ENCODE data around the gene MAML2. TPM values are rescaled to one million over a fixed set of nuclear protein-coding genes. Genes with fewer than 3 reads are reported as not detected.

The MAML2 gene
- total and polyA plus RNA-seq, 9 of the 15 experiments (the other 6 are each of a cell fraction or from before 2014, with no cell fraction given): 0.79 to 6.8 (median 4.8) TPM

DNA sequence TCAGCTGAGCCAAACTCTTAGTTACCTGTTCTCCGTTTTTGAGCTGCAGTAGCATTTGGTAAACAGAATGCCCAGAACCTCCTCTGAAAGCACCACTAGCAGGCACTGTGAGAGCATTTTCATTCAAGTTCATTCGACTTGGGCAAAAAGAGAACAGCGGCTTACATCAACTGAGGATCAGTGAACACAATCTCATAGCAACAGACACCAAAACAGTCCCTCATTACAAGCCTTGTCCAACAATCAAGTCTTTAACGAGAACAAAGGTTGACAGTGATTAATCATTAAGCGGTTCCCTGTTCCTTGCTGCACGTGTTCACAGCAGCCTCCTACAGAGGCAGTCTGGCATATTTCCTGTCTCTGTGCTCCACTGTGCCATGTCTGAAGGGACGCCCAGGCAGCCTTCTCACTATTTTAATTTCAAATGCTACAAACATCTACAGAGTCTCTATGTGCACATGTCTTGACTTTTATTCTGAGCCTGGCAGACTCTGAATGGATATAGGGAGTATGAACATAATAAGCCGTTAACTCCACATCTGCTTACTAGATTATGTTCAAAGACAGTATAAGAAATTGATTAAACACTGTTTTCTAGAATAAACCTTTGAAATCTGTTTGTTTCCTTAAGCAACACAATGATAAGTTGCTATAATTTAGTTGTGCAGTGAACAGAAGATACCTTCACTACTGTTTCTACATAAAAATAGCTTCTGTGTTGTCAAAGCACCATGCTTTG is 330.7 kb downstream of the MAML2 start (continued):
- TF ChIP-seq ZBTB40 (IDR thresholded peaks at IDR 0.05) (no peak), ZBTB40 (CRISPR knock-in tag; IDR thresholded peaks at IDR 0.05) (no peak), CBFA2T2 (conservative IDR thresholded peaks at IDR 0.05) (0 out of 2 replicates have a peak, but pooled peaks have one; percentile 5), GABPB1 (CRISPR knock-in tag; IDR thresholded peaks at IDR 0.05) (no peak), NCOR1 (IDR thresholded peaks at IDR 0.05) (peak; percentile 25; the same call in 1 of the 2 replicates), EP400 (IDR thresholded peaks at IDR 0.05) (no peak), USF1 (CRISPR knock-in tag; IDR thresholded peaks at IDR 0.05) (peak; percentile 55), ZEB2 (IDR thresholded peaks at IDR 0.05) (no peak), ARID1B (IDR thresholded peaks at IDR 0.05) (peak; percentile 25; the same call in 1 of the 2 replicates), ILK (tag; IDR thresholded peaks at IDR 0.05; ENCODE audit: borderline replicate concordance, low read depth) (no peak)
- TF ChIP-seq, protein P1, sequence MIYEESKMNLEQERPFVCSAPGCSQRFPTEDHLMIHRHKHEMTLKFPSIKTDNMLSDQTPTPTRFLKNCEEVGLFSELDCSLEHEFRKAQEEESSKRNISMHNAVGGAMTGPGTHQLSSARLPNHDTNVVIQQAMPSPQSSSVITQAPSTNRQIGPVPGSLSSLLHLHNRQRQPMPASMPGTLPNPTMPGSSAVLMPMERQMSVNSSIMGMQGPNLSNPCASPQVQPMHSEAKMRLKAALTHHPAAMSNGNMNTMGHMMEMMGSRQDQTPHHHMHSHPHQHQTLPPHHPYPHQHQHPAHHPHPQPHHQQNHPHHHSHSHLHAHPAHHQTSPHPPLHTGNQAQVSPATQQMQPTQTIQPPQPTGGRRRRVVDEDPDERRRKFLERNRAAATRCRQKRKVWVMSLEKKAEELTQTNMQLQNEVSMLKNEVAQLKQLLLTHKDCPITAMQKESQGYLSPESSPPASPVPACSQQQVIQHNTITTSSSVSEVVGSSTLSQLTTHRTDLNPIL (CRISPR knock-in tag; IDR thresholded peaks at IDR 0.05): no peak
- TF ChIP-seq, protein P2, sequence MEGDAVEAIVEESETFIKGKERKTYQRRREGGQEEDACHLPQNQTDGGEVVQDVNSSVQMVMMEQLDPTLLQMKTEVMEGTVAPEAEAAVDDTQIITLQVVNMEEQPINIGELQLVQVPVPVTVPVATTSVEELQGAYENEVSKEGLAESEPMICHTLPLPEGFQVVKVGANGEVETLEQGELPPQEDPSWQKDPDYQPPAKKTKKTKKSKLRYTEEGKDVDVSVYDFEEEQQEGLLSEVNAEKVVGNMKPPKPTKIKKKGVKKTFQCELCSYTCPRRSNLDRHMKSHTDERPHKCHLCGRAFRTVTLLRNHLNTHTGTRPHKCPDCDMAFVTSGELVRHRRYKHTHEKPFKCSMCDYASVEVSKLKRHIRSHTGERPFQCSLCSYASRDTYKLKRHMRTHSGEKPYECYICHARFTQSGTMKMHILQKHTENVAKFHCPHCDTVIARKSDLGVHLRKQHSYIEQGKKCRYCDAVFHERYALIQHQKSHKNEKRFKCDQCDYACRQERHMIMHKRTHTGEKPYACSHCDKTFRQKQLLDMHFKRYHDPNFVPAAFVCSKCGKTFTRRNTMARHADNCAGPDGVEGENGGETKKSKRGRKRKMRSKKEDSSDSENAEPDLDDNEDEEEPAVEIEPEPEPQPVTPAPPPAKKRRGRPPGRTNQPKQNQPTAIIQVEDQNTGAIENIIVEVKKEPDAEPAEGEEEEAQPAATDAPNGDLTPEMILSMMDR (IDR thresholded peaks at IDR 0.05 in 2 of 3, conservative IDR thresholded peaks at IDR 0.05 in 1 of 3; ENCODE audit: insufficient read depth in 2 of 3, low read depth in 1 of 3, low read length in 3 of 3): peak; percentile 51 to 55 (median 55); a peak in 5 of 6 replicates

All from K562 (cell line).